Astrocyte (in vitro differentiated cells and primary cell): ENCODE measurements around the gene TNFRSF19.

ENCODE experiments used
- EZH2 ChIP-seq: IDR thresholded peaks from 2 replicates; pipeline ENCODE4 v1.6.1; 2012; ENCODE audit warnings: mild to moderate bottlenecking, low read length, inconsistent platforms; ENCODE audit not compliant: insufficient read depth
- TF ChIP-seq, protein P1 (sequence below): IDR thresholded peaks from 2 replicates; pipeline ENCODE4 v1.5.1; 2011; ENCODE audit warnings: low read depth, mild to moderate bottlenecking, inconsistent platforms, low read length, moderate library complexity; ENCODE audit not compliant: insufficient read depth

GRCh38 chr13:23571431-23571830 lies 1.2 kb downstream of the TNFRSF19 start:
- TF ChIP-seq, protein P1, sequence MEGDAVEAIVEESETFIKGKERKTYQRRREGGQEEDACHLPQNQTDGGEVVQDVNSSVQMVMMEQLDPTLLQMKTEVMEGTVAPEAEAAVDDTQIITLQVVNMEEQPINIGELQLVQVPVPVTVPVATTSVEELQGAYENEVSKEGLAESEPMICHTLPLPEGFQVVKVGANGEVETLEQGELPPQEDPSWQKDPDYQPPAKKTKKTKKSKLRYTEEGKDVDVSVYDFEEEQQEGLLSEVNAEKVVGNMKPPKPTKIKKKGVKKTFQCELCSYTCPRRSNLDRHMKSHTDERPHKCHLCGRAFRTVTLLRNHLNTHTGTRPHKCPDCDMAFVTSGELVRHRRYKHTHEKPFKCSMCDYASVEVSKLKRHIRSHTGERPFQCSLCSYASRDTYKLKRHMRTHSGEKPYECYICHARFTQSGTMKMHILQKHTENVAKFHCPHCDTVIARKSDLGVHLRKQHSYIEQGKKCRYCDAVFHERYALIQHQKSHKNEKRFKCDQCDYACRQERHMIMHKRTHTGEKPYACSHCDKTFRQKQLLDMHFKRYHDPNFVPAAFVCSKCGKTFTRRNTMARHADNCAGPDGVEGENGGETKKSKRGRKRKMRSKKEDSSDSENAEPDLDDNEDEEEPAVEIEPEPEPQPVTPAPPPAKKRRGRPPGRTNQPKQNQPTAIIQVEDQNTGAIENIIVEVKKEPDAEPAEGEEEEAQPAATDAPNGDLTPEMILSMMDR, result no peak
- no peak for TF ChIP-seq EZH2
